ENCODE measurements around the gene MIPOL1. TPM values are rescaled to one million over a fixed set of nuclear protein-coding genes. Genes with fewer than 3 reads are reported as not detected.
A peak's percentile ranks its signal among the peaks of the same experiment; 100 is the strongest.

MIPOL1 gene
- total and polyA plus RNA-seq, 9 of the 15 experiments (the other 6 are each of a cell fraction or from before 2014, with no cell fraction given), result 6.7 to 21.9 (median 12.4) TPM

DNA sequence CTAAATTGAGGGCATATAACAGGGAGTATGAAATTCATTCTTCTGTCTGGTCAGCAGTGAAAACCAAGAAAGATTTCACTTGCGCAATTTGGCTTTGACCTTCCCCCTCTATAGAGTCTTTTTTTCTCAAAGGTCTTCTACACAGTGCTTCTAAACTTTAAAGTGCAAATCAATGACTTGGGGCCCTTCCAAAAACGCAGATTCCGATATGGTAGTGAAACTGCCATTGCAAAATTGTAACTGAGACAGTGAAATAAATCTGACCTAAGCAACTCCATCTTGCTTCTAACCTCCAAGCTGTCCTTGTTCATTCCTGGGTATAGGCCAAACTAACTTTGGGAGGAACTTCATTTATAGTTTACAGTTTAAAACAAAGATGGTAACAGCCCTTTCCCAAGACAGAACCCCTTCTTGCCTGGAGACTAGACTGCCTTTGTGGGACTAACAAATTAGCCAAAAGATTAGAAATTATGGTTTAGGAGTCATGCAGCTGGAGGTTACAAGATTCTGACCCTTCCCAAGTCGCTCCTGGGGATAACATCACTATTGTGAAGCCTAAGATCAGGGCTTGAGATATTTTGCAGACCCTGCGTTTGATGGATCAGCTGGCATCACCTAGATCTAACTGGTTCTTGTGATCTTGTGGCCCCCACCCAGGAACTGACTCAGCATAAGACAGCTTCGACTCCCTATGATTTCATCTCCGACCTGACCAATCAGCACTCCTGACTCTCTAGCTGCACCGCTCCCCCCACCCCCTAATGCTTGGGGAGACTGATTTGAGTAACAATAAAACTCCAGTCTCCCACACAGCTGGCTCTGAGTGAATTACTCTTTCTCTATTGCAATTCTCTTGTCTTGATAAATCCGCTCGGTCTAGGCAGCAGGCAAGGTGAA is 30.3 kb upstream of the MIPOL1 start (continued):
- TF ChIP-seq, protein P1, sequence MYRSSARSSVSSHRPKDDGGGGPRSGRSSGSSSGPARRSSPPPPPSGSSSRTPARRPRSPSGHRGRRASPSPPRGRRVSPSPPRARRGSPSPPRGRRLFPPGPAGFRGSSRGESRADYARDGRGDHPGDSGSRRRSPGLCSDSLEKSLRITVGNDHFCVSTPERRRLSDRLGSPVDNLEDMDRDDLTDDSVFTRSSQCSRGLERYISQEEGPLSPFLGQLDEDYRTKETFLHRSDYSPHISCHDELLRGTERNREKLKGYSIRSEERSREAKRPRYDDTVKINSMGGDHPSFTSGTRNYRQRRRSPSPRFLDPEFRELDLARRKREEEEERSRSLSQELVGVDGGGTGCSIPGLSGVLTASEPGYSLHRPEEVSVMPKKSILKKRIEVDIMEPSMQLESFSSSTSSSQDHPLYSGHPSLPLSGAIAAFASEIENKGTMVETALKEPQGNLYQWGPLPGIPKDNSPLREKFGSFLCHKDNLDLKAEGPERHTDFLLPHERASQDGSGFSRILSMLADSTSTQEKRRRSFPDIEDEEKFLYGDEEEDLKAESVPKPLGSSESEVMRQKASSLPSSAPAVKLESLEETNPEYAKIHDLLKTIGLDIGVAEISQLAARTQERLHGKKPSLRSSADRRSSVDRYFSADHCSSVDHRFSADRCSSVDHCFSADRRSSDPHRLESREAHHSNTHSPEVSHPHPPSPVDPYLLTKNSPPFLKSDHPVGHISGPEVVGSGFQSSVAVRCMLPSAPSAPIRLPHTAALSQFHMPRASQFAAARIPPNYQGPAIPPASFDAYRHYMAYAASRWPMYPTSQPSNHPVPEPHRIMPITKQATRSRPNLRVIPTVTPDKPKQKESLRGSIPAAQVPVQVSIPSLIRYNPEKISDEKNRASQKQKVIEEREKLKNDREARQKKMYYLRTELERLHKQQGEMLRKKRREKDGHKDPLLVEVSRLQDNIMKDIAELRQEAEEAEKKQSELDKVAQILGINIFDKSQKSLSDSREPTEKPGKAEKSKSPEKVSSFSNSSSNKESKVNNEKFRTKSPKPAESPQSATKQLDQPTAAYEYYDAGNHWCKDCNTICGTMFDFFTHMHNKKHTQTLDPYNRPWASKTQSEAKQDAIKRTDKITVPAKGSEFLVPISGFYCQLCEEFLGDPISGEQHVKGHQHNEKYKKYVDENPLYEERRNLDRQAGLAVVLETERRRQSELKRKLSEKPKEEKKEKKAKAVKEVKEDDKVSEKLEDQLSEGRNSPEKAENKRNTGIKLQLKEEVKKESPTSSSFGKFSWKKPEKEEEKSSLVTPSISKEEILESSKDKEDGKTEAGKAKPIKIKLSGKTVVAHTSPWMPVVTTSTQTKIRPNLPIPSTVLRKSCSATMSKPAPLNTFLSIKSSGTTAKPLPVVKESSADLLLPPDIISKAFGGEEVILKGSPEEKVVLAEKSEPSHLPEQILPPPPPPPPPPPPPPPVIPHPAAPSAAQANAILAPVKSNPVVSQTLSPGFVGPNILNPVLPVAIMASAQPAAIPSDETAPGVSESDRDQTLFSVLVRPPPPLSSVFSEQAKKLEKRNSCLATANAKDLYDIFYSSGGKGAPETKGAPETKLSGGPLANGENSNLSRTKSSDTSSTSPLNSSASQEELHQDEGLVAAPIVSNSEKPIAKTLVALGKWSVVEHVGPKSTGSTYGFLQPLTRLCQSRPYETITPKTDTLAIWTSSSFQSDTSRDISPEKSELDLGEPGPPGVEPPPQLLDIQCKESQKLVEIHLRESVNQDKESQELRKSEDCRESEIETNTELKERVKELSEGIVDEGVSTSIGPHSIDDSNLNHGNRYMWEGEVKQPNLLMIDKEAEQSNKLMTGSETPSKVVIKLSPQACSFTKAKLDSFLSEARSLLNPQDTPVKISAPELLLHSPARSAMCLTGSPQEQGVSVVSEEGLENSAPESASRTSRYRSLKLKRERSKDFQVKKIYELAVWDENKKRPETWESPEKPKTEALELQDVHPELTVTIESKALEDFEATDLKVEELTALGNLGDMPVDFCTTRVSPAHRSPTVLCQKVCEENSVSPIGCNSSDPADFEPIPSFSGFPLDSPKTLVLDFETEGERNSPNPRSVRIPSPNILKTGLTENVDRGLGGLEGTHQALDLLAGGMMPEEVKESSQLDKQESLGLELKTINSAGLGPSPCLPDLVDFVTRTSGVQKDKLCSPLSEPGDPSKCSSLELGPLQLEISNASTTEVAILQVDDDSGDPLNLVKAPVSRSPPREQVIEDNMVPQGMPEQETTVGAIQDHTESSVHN (IDR thresholded peaks at IDR 0.05; ENCODE audit: borderline replicate concordance in 1 of 2, low read depth in 1 of 2), result no peak
- TF ChIP-seq ARHGAP35 (IDR thresholded peaks at IDR 0.05; ENCODE audit: partially characterized antibody) (no peak), RBM34 (IDR thresholded peaks at IDR 0.05; ENCODE audit: borderline replicate concordance, insufficient read depth, low read length) (no peak), RBM39 (optimal IDR thresholded peaks at IDR 0.05; ENCODE audit: low read depth, low read length) (no peak), ZNF124 (CRISPR knock-in tag; IDR thresholded peaks at IDR 0.05) (no peak), ZNF780A (CRISPR knock-in tag; IDR thresholded peaks at IDR 0.05) (no peak), HNRNPUL1 (IDR thresholded peaks at IDR 0.05; ENCODE audit: low read length) (no peak), NFE2L1 (tag; IDR thresholded peaks at IDR 0.05; ENCODE audit: borderline replicate concordance, low read depth) (peak; percentile 71), RBM25 (IDR thresholded peaks at IDR 0.05; ENCODE audit: low read depth, low read length, severe bottlenecking) (no peak), PCBP2 (IDR thresholded peaks at IDR 0.05; ENCODE audit: low read depth, low read length, poor library complexity, severe bottlenecking) (no peak), ZNF707 (CRISPR knock-in tag; conservative IDR thresholded peaks at IDR 0.05) (peak; percentile 76), SIRT6 (IDR thresholded peaks at IDR 0.05; ENCODE audit: low read depth, low read length) (no peak), FOXK2 (conservative IDR thresholded peaks at IDR 0.05 in 1 of 2, IDR thresholded peaks at IDR 0.05 in 1 of 2; ENCODE audit: low read depth in 2 of 2) (no peak), RBM17 (IDR thresholded peaks at IDR 0.05; ENCODE audit: borderline replicate concordance, low read depth, low read length) (no peak)
- TF ChIP-seq, protein P2, sequence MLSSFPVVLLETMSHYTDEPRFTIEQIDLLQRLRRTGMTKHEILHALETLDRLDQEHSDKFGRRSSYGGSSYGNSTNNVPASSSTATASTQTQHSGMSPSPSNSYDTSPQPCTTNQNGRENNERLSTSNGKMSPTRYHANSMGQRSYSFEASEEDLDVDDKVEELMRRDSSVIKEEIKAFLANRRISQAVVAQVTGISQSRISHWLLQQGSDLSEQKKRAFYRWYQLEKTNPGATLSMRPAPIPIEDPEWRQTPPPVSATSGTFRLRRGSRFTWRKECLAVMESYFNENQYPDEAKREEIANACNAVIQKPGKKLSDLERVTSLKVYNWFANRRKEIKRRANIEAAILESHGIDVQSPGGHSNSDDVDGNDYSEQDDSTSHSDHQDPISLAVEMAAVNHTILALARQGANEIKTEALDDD (IDR thresholded peaks at IDR 0.05), result no peak; the same call in 1 of the 2 replicates
- TF ChIP-seq, protein P3, sequence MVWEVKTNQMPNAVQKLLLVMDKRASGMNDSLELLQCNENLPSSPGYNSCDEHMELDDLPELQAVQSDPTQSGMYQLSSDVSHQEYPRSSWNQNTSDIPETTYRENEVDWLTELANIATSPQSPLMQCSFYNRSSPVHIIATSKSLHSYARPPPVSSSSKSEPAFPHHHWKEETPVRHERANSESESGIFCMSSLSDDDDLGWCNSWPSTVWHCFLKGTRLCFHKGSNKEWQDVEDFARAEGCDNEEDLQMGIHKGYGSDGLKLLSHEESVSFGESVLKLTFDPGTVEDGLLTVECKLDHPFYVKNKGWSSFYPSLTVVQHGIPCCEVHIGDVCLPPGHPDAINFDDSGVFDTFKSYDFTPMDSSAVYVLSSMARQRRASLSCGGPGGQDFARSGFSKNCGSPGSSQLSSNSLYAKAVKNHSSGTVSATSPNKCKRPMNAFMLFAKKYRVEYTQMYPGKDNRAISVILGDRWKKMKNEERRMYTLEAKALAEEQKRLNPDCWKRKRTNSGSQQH (CRISPR knock-in tag; IDR thresholded peaks at IDR 0.05), result peak; percentile 92

Data from K562 (cell line).